ENCODE results near the gene CSGALNACT2. TPM values are rescaled to one million over a fixed set of nuclear protein-coding genes. Genes with fewer than 3 reads are reported as not detected.

Gene CSGALNACT2
- total RNA-seq, 2 experiments from 2014 or later = 15.3 to 15.5 TPM

DNA sequence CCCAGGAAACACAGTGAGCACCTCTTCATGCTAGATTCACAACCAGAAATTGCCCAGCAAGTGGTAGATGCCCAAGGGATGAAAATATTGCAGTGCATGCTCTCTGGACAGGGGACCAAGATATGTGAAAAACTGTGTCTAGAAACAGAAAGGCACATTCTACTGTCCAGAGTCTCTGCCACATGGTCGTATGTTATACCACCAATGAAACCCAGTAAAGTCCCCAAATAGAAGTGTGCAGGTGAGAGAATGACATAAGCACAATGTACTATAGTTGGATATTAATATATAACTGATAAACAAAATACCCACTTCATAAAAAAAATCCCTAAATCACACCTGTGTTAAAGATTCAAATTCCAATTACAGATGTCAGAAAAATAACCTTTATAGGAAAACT is 84.8 kb downstream of the CSGALNACT2 start:
- DNase-seq = no peak
- Mint-ChIP-seq H3K4me3 (no peak overlapping the region), H3K9me3 (no peaks in the 10 kb centered on the region), H3K27ac (no peak overlapping the region), H3K4me1 (ENCODE audit: low read depth) (peaks cover 28% of the 10 kb centered on the region), H3K36me3 (ENCODE audit: low read depth) (no peaks in the 10 kb centered on the region), H3K27me3 (peaks cover 7% of the 10 kb centered on the region)
- CTCF ChIA-PET = interaction anchor here (3.4 kb wide), 1 partner anchor 19 kb away, joined by 24 read pairs; no protein-coding TSS in a partner anchor
- POLR2A ChIA-PET = no interaction called here
- ATAC-seq = no peak
- no peak for TF ChIP-seq CTCF (IDR thresholded peaks at IDR 0.05)
- intact Hi-C loops (cut with micrococcal nuclease) = no loop called here

DNA sequence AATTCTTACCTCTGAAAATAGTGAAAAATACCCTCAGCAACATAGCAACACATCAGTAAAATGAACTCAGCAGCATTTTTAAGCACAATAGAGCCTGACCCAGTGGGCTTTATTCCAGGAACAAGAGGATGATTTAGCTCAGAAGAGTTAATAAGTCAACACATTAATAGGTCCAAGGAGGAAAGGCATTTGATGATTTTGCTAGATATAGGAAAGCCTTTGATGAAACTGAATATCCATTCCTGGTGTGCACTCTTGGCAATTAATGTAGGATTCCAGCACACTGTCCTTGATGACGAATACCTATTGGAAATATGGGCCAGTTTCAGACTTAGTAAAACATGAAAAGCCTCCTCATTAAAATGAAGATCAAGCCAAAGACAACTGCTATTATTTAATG is 86.1 kb downstream of the CSGALNACT2 start:
- Mint-ChIP-seq H3K27me3 (peaks cover 16% of the 10 kb centered on the region), H3K9me3 (no peaks in the 10 kb centered on the region), H3K4me3 (no peak overlapping the region), H3K36me3 (ENCODE audit: low read depth) (no peaks in the 10 kb centered on the region), H3K27ac (no peak overlapping the region), H3K4me1 (ENCODE audit: low read depth) (peaks cover 36% of the 10 kb centered on the region)
- DNase-seq (no peak), ATAC-seq (no peak)
- POLR2A ChIA-PET = interaction anchor here (0.7 to 0.8 kb wide), 2 partner anchors 19 to 129 kb away, joined by 3 read pairs; no protein-coding TSS in a partner anchor
- CTCF ChIA-PET = interaction anchor here (3.4 kb wide), 1 partner anchor 20 kb away, joined by 24 read pairs; no protein-coding TSS in a partner anchor
- intact Hi-C loops (cut with micrococcal nuclease) = no loop called here
- no peak for TF ChIP-seq CTCF (IDR thresholded peaks at IDR 0.05)

DNA sequence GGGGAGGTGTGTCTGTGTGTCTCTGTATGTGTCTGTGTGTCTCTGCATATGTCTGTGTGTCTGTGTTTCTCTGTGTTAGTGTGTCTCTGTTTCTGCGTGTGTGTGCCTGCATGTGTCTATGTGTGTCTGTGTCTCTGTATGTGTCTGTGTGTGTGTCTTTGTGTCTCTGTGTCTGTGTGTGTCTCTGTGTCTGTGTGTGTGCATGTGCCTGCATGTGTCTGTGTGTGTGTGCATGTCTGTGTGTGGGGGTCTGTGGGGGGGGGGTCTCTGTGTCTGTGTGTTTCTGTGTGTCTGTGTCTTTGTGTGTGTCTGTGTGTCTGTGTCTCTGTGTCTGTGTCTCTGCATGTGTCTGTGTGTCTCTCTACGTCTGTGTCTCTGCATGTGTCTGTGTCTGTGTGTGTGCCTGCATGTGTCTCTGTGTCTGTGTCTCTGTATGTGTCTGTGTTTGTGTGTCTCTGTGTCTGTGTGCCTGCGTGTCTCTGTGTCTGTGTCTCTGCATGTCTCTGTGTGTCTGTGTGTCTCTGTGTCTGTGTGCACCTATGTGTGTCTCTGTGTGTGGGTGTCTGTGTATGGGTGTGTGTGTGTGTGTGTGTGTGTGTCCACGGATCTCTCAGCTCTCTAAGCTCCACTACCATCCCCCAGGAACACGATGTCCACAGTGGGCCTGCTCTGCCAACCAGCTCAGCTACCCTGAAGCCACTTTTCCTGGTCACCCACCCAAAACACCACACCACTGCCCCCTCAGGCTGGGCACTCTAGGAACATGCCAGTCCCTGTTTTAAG is 87.0 kb downstream of the CSGALNACT2 start:
- no peak overlapping the region for H3K4me3 Mint-ChIP-seq
- DNase-seq (no peak), ATAC-seq (no peak)
- CTCF ChIA-PET = interaction anchor here (1.2 to 3.4 kb wide), 2 partner anchors 21 to 23 kb away, joined by 5 to 24 read pairs; no protein-coding TSS in a partner anchor
- POLR2A ChIA-PET = no interaction called here
- H3K27me3 Mint-ChIP-seq = peaks cover 16% of the 10 kb centered on the region
- intact Hi-C loops (cut with micrococcal nuclease) = no loop called here
- peak overlapping the region; percentile 61 for H3K27ac Mint-ChIP-seq
- H3K9me3 Mint-ChIP-seq = no peaks in the 10 kb centered on the region
- H3K4me1 Mint-ChIP-seq (ENCODE audit: low read depth) = peaks cover 36% of the 10 kb centered on the region
- no peak for TF ChIP-seq CTCF (IDR thresholded peaks at IDR 0.05)
- no peaks in the 10 kb centered on the region for H3K36me3 Mint-ChIP-seq (ENCODE audit: low read depth)

DNA sequence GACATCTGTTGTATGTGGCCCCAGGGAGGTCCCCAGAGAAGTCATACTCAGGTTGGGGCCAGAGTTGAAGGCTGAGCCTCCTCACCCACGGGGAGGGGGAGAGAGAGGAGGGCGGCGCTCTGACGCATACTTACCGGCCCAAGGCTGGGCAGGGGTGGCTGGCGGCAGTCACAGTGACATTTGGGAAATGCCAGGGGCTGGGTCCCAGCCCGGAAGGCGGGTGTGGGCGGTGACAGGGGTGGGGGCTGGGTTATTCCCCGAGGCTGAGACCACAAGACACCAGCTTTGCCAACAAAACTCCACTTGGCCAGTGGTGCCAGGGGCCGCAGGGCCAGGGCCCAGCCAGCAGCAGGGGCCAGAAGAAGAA is 87.5 kb downstream of the CSGALNACT2 start:
- H3K36me3 Mint-ChIP-seq (ENCODE audit: low read depth) = no peaks in the 10 kb centered on the region
- DNase-seq = peak; percentile 51
- no peak for TF ChIP-seq CTCF (IDR thresholded peaks at IDR 0.05)
- H3K4me3 Mint-ChIP-seq = no peak overlapping the region
- no peaks in the 10 kb centered on the region for H3K9me3 Mint-ChIP-seq
- peaks cover 18% of the 10 kb centered on the region for H3K27me3 Mint-ChIP-seq
- H3K27ac Mint-ChIP-seq = peak overlapping the region; percentile 61
- ChIA-PET POLR2A (no interaction called here), CTCF (interaction anchor here (1.2 kb wide), 1 partner anchor 24 kb away, joined by 5 read pairs; no protein-coding TSS in a partner anchor)
- intact Hi-C loops (cut with micrococcal nuclease) = no loop called here
- peaks cover 37% of the 10 kb centered on the region for H3K4me1 Mint-ChIP-seq (ENCODE audit: low read depth)
- peak; percentile 60 for ATAC-seq

DNA sequence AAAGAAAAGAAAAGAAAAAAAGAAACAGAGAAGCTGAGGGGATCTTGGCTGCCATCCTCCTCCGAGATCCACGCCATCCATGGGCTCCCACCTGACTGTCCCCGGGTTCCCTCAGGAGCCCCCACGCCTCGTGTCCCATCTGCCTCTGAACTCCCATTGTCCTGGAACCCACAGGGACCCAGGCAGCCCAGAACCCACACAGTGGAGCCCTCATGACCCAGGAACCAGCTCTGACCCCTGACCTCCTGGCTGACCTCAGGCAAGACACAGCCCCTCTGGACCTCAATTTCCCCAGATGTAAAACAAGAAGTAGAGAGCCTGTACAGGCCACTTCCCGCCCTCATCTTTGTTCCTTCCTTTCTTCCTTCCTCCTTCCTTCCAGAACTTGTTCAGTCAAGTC is 88.2 kb downstream of the CSGALNACT2 start:
- Mint-ChIP-seq H3K4me1 (ENCODE audit: low read depth) (peaks cover 39% of the 10 kb centered on the region), H3K36me3 (ENCODE audit: low read depth) (no peaks in the 10 kb centered on the region), H3K4me3 (no peak overlapping the region), H3K27me3 (peaks cover 18% of the 10 kb centered on the region), H3K9me3 (no peaks in the 10 kb centered on the region), H3K27ac (peak overlapping the region; percentile 48)
- CTCF ChIA-PET = interaction anchor here (1.2 kb wide), 1 partner anchor 25 kb away, joined by 5 read pairs; no protein-coding TSS in a partner anchor
- no peak for DNase-seq
- intact Hi-C loops (cut with micrococcal nuclease) = no loop called here
- POLR2A ChIA-PET = no interaction called here
- TF ChIP-seq CTCF (IDR thresholded peaks at IDR 0.05) = no peak
- no peak for ATAC-seq

All from activated CD8-positive, alpha-beta T cell treated with anti-CD3 and anti-CD28 coated beads for 36 hours (primary cell).